GM10266 (cell line): Measurements from ENCODE around the gene PHLPP1.

Source experiments
- DNase-seq: peaks from one replicate; pipeline ENCODE4 v3.0.0; 2012; ENCODE audit errors: extremely low spot score
- CTCF ChIP-seq: IDR thresholded peaks from 2 replicates; pipeline ENCODE4 v1.5.1; 2012; ENCODE audit warnings: mild to moderate bottlenecking, low read depth; ENCODE audit not compliant: control insufficient read depth, insufficient read depth; ENCODE audit errors: missing control alignments

PHLPP1 gene

GRCh38 chr18:62878305-62878704, 163.0 kb downstream of the PHLPP1 start:
- no peak for TF ChIP-seq CTCF
- no peak for DNase-seq

- no peak for DNase-seq
- no peak for TF ChIP-seq CTCF
These were observed 164.7 kb downstream of the PHLPP1 start for GRCh38 chr18:62880034-62880433.

GRCh38 chr18:62880673-62881364, 165.5 kb downstream of the PHLPP1 start:
- TF ChIP-seq CTCF = no peak
- no peak for DNase-seq

DNA sequence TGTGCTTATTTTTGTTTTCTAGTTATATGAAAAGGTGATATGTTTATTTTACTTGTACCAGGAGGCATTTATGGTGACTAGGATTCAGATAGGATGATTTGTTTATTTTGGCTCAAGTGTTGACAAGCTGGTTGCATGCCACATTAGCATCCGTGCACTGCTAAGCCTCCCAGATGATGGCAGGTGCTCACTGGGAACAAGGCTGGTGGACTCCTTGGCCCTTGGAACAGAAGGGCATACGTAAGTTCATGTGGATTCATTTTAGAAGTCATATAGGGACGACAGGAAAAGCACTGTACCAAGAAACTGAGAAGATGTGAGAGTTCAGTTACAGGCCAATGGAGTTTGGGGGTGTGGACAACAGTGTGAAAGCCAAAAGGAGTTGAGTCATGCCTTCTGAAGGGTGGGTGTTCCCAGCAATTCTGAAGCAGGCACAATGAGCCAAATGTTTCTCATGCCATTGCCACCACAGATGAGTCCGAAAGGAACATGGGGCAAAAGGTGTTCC, 166.2 kb downstream of the PHLPP1 start:
- peak; percentile 27 for DNase-seq
- TF ChIP-seq CTCF = no peak

- DNase-seq = no peak
These were observed 168.8 kb downstream of the PHLPP1 start for GRCh38 chr18:62883937-62884735.

GRCh38 chr18:62885804-62886203, 170.5 kb downstream of the PHLPP1 start:
- no peak for DNase-seq
- no peak for TF ChIP-seq CTCF

More at GRCh38 chr18:62883937-62884735, 168.8 kb downstream of the PHLPP1 start:
- TF ChIP-seq CTCF = no peak
